Uterus (tissue), 2 donors: ENCODE data around the gene PLB1.

Experiments used
- POLR2A ChIP-seq, 2 donors: fragments of 450-650 bp; IDR thresholded peaks; one replicate each; pipeline ENCODE4 v1.6.1; 2016; ENCODE audit warnings: antibody characterized with exemption in 2 of 2, mild to moderate bottlenecking in 1 of 2, moderate library complexity in 1 of 2
- TF ChIP-seq, protein P1 (sequence below), 4 experiments: fragments of 200-600 bp in 2 of 4; fragments of 450-650 bp in 2 of 4; sonication (generic) in 2 of 4; IDR thresholded peaks; one replicate each; pipeline ENCODE4 v1.5.1; 2016 to 2019; ENCODE audit warnings: antibody characterized with exemption in 4 of 4, mild to moderate bottlenecking in 2 of 4, moderate library complexity in 1 of 4

DNA sequence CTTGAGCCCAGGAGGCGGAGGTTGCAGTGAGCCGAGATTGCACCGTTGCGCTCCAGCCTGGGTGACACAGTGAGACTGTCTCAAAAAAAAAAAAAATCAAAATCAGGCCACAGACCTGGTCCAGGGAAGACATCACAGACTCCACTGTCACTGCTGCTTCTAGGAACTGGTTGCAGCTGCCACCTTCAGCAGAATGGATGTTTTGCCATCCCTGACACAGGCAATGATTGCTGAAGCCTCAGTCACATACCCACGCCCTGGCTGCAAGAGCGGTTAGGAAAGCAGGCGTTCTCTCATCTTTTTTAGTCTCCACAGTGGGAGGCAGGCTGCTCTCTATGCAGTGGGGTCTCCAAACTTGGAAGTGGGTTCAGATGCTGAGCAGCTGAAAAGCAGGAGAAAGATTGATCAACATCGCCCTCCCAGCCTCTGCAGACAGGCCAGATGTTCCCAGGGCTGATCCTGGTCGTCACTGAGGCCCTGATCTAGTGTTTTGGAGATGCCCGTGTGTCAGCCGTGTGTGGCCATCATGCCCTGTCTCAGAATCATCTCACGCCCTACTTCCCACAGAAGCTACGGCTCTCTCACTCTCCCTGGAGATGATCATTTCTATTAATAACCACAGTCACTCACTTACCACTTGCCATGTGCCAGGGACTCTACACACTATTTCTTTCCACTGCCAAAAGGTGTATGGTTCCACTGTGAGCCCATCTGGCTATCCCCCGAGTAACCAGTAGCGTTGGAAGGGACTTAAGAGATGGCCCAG is 91.8 kb downstream of the PLB1 start:
- TF ChIP-seq, protein P1, sequence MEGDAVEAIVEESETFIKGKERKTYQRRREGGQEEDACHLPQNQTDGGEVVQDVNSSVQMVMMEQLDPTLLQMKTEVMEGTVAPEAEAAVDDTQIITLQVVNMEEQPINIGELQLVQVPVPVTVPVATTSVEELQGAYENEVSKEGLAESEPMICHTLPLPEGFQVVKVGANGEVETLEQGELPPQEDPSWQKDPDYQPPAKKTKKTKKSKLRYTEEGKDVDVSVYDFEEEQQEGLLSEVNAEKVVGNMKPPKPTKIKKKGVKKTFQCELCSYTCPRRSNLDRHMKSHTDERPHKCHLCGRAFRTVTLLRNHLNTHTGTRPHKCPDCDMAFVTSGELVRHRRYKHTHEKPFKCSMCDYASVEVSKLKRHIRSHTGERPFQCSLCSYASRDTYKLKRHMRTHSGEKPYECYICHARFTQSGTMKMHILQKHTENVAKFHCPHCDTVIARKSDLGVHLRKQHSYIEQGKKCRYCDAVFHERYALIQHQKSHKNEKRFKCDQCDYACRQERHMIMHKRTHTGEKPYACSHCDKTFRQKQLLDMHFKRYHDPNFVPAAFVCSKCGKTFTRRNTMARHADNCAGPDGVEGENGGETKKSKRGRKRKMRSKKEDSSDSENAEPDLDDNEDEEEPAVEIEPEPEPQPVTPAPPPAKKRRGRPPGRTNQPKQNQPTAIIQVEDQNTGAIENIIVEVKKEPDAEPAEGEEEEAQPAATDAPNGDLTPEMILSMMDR (IDR thresholded peaks at IDR 0.05) = no peak
- no peak for TF ChIP-seq POLR2A (IDR thresholded peaks at IDR 0.05)
